HUES6 (cell line): ENCODE results near the gene NNT.

ENCODE experiments used
- H3K27ac ChIP-seq: 2 replicates; pipeline ENCODE4 v1.7.0; 2013; ENCODE audit warnings: low read depth, mild to moderate bottlenecking, low read length, inconsistent platforms
- H3K27me3 ChIP-seq: 2 replicates; pipeline ENCODE4 v1.6.1; 2013; ENCODE audit warnings: low read length; ENCODE audit not compliant: control insufficient read depth, insufficient read depth
- H3K36me3 ChIP-seq: 2 replicates; pipeline ENCODE4 v1.6.1; 2013; ENCODE audit warnings: low read length; ENCODE audit not compliant: control insufficient read depth, insufficient read depth
- H3K4me1 ChIP-seq: 2 replicates; pipeline ENCODE4 v1.6.1; 2013; ENCODE audit warnings: low read length; ENCODE audit not compliant: control insufficient read depth, insufficient read depth
- H3K4me3 ChIP-seq: 2 replicates; pipeline ENCODE4 v1.5.1; 2013; ENCODE audit warnings: low read depth, low read length
- H3K9ac ChIP-seq: one replicate; pipeline ENCODE4 v1.6.1; 2013; ENCODE audit warnings: mild to moderate bottlenecking, low read length
- H3K9me3 ChIP-seq: 2 replicates; pipeline ENCODE4 v1.6.1; 2013; ENCODE audit warnings: low read depth, low read length; ENCODE audit not compliant: control insufficient read depth, insufficient read depth

NNT gene

DNA sequence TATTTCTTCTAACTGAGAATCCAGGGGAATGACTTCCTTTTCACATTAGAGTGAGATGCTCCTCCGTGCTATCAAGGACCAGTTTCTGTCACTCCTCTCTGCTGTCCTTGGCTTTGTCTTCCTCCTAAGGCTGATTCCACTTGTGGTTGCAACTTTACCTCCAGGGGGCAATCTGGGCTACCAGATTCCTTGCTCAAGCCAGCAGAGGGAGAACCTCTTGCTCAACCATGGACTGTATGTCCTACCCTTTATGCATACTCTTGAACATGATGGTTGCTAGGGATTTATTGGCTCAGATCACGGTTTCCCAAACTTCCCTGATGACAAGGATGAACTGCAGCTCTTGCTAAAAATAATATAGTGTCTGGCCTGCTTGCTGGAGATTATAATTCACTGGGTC lies 24.0 kb downstream of the NNT start:
- Histone ChIP-seq H3K27ac (no peak overlapping the region), H3K36me3 (no peaks in the 10 kb centered on the region), H3K27me3 (no peaks in the 10 kb centered on the region), H3K4me1 (no peaks in the 10 kb centered on the region), H3K4me3 (no peak overlapping the region), H3K9ac (no peak overlapping the region), H3K9me3 (no peaks in the 10 kb centered on the region)

DNA sequence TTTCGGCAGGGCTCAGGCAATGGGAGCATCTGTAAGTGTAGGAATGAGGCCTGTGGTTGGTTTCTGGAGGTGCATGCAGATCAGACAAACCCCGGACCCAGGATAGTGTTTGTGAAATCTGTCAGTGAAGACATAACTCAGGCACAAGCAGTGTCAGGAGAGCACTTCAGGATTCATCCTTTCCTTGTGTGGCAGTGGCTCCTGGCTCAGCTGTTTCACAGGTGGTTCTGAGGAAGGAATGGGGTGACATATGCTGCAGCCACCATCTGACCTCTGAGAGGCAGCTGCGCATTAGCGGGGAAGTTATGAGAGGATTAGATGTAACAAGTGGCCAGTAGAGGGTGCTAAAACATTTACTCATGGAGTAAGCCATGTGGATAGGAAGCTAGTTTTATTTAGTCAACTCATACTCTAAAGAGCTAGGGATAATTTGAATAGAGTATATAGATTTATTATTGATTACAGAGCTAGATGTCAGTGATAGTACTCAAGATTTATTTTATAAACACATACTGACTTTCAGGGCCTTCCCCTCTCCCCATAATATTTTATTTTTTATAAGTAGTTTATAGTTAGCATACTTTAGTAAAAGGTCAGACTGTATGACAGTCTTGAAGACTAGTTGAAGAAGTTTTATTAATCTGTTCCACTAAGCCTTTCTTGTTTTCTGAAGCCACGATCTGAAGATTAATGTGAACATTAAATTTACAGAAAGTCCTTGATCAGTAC lies 28.4 kb downstream of the NNT start:
- H3K4me3 ChIP-seq: no peak overlapping the region
- no peaks in the 10 kb centered on the region for H3K9me3 ChIP-seq
- peaks cover 4% of the 10 kb centered on the region; the same call in 1 of the 2 replicates for H3K36me3 ChIP-seq
- H3K27me3 ChIP-seq: no peaks in the 10 kb centered on the region
- no peak overlapping the region for H3K9ac ChIP-seq
- H3K27ac ChIP-seq: no peak overlapping the region
- no peaks in the 10 kb centered on the region for H3K4me1 ChIP-seq

DNA sequence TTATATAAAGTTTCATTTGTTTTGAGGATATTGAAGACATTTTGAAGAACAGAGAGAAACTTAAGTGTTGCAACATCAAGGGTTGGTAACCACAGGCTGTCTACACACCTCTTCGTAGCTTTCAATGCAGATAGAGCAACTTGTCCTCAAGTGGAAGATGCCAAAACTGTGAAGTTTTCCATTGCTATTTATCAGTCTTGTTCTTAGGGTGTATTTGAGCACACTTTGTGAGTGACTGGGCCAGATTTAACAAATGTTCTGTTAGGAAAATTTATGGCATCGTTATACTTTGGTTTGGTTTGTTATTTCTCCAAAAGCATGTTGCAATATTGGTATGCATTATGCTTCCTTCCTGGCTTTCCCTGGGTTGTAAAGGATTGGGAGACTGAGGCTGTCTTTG lies 31.6 kb downstream of the NNT start:
- Histone ChIP-seq H3K4me3 (no peak overlapping the region), H3K9me3 (no peaks in the 10 kb centered on the region), H3K27ac (no peak overlapping the region), H3K36me3 (peaks cover 4% of the 10 kb centered on the region; the same call in 1 of the 2 replicates), H3K4me1 (no peaks in the 10 kb centered on the region), H3K9ac (no peak overlapping the region), H3K27me3 (no peaks in the 10 kb centered on the region)

DNA sequence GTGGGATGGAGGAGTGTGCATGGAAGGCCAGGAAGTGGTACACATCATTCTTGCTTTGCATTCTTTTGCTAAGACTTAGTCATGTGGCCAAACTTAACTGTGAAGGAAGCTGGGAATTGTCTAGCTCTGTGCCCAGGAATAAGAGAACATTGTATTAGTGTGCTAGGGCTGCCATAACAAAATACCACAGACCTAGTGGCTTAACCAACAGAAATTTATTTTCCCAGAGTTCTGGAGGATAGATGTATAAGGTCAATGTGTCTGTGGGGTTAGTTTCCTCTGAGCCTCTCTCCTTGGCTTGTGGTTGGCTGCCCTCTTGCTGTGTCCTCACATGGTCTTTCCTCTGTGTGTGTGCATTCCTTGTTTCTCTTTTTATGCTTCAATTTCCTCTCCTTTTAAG lies 32.4 kb downstream of the NNT start:
- peaks cover 4% of the 10 kb centered on the region; the same call in 1 of the 2 replicates for H3K36me3 ChIP-seq
- no peak overlapping the region for H3K9ac ChIP-seq
- H3K27ac ChIP-seq: no peak overlapping the region
- H3K27me3 ChIP-seq: no peaks in the 10 kb centered on the region
- H3K4me3 ChIP-seq: no peak overlapping the region
- H3K9me3 ChIP-seq: no peaks in the 10 kb centered on the region
- H3K4me1 ChIP-seq: no peaks in the 10 kb centered on the region

DNA sequence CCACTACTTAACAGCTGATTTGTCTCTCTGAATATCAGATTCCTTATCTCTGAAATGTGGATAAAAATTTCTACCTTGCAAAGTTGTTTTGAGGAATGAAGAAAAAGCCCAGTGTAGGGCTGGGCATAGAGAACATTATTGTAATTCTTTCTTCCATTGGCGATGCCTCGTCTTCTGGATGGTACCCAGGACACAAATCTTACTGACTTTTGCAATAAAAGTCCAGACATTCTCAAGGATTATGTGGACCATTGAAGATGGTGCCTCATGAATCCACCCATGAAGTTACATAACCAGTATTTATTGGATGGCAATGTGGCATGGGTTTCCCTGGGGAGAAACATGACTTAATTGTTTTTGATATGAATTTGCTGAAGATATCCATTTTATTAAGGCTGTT lies 33.1 kb downstream of the NNT start:
- Histone ChIP-seq H3K36me3 (peaks cover 4% of the 10 kb centered on the region; the same call in 1 of the 2 replicates), H3K27ac (no peak overlapping the region), H3K27me3 (no peaks in the 10 kb centered on the region), H3K4me1 (no peaks in the 10 kb centered on the region), H3K4me3 (no peak overlapping the region), H3K9me3 (no peaks in the 10 kb centered on the region), H3K9ac (no peak overlapping the region)

DNA sequence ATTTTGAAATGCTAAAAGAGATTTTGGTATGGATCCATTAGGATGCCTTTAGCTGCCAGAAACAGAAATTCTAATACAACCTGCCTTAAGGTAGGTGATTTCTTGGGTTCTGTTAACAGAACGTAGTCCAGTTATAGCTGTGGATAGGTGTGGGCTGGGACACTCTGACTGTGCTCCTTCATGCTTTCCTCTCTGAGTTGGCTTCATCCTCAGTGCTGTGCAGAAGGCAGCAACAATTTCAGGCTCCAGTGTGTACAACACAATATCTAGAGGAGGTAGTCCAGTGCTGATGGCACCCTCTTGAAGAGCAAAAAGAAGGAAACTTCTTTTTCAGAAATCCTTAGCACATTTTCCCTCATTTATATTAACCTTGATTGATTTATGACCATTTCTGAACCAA lies 34.4 kb downstream of the NNT start:
- no peak overlapping the region for H3K27ac ChIP-seq
- H3K9ac ChIP-seq: no peak overlapping the region
- peaks cover 4% of the 10 kb centered on the region; the same call in 1 of the 2 replicates for H3K36me3 ChIP-seq

DNA sequence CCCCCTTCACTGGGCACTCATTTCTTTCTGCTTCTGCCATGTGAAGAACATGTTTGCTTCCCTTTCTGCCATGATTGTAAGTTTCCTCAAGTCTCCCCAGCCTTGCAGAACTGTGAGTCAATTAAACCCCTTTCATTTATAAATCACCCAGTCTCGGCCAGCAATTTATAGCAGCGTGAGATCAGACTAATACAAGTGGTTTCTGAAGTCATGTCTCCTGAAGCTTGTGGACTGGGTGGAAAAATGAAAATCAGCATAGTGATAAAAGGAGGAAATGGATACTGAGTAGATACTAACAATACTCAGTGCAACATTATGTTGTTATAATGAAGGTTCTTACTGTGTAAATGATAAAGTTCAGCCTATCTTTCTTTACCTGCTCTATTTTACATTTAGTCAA lies 35.1 kb downstream of the NNT start:
- peaks cover 4% of the 10 kb centered on the region; the same call in 1 of the 2 replicates for H3K36me3 ChIP-seq
- no peaks in the 10 kb centered on the region for H3K27me3 ChIP-seq
- no peak overlapping the region for H3K27ac ChIP-seq

More for the DNA sequence above, 34.4 kb downstream of the NNT start:
- Histone ChIP-seq H3K9me3 (no peaks in the 10 kb centered on the region), H3K4me3 (no peak overlapping the region), H3K27me3 (no peaks in the 10 kb centered on the region), H3K4me1 (no peaks in the 10 kb centered on the region)

DNA sequence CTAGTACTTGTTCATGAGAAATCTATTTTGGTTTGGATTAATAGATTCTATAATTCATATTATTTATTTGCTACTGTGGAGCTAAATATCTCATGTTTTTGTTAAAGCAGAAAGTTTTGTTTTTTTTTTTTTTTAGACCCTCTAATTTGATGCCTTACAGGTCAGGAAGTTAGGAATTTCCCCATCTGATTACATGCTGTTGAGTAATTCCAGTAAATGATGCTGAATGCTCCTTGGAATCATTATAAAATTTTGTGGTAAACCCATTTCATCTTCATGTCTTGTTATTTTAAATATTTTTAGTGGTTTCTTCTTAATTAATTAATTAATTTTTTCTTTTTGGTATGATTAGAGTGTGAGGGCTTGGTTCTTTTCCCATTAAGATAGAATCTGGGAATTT lies 35.6 kb downstream of the NNT start:
- Histone ChIP-seq H3K27ac (no peak overlapping the region), H3K27me3 (no peaks in the 10 kb centered on the region), H3K9me3 (no peaks in the 10 kb centered on the region), H3K4me3 (no peak overlapping the region), H3K9ac (no peak overlapping the region), H3K4me1 (no peaks in the 10 kb centered on the region), H3K36me3 (peaks cover 4% of the 10 kb centered on the region; the same call in 1 of the 2 replicates)

More for the DNA sequence above, 35.1 kb downstream of the NNT start:
- no peaks in the 10 kb centered on the region for H3K9me3 ChIP-seq
- H3K4me3 ChIP-seq: no peak overlapping the region
- no peaks in the 10 kb centered on the region for H3K4me1 ChIP-seq
- no peak overlapping the region for H3K9ac ChIP-seq

DNA sequence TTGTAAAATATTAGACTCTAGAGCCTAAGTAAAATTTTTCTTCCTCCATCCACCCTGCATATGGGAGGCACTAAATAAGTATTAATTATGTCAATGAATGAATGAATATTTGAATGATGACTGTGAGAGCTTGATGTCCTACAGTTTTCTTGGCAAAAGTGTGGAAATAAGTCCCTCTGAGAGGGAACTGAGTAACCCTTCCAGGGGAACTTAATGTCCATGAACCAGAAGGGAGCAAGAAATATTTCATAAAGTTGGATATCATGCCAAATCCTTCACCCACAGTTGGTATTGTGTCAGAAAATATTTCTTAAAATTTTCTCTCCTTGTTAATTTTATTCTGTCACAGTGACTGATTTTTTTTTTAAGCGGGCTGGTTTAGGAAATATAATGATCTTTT lies 36.6 kb downstream of the NNT start:
- Histone ChIP-seq H3K27ac (no peak overlapping the region), H3K36me3 (peaks cover 3% of the 10 kb centered on the region; the same call in 1 of the 2 replicates), H3K9ac (no peak overlapping the region), H3K4me1 (no peaks in the 10 kb centered on the region), H3K4me3 (no peak overlapping the region), H3K27me3 (no peaks in the 10 kb centered on the region), H3K9me3 (no peaks in the 10 kb centered on the region)

DNA sequence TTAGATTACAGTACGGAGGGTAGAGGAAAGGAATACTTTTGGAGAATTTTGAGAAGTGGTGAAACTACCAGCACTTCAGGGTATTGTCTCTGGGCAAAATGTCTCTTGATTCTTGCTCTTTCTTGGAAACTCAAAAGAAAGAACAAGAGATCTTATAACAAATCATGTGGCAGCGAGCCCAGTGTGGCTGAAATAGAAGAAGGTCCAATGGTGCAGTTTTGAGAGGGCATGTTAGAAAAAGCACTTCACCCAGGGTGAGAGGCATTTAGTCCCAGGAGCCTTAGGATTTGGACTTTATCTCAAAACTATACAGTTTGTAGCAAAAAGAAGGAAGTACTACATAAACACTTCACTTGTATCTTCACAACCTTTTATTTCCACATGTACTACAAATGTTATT lies 39.4 kb downstream of the NNT start:
- H3K36me3 ChIP-seq: no peaks in the 10 kb centered on the region; the same call in none of the 2 replicates
- H3K9ac ChIP-seq: no peak overlapping the region
- no peak overlapping the region for H3K27ac ChIP-seq
- no peaks in the 10 kb centered on the region for H3K9me3 ChIP-seq
- H3K27me3 ChIP-seq: no peaks in the 10 kb centered on the region
- H3K4me1 ChIP-seq: no peaks in the 10 kb centered on the region
- no peak overlapping the region for H3K4me3 ChIP-seq

DNA sequence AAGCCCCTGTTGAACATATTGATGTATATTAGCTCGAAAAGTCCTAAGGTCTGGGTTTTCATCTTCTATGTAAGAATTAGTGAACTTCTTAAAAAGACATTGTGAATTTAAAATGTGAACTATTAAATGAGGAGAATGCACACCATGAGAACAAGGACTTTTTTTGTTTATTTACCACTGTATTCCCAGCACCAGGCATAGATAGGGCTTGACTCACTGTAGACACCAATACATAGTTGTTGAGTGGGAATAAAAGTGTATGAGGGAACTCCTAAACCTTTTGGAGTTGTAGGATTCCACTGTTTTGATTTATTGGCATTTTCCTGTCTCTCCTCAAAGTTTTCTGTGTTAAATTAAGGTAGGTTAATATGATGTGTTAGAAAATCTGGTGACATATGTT lies 40.3 kb downstream of the NNT start:
- Histone ChIP-seq H3K27ac (no peak overlapping the region), H3K4me1 (no peaks in the 10 kb centered on the region), H3K27me3 (no peaks in the 10 kb centered on the region), H3K36me3 (peaks cover 3% of the 10 kb centered on the region), H3K4me3 (no peak overlapping the region), H3K9ac (no peak overlapping the region), H3K9me3 (no peaks in the 10 kb centered on the region)
